ENCODE results near the gene FOXD2. TPM values are rescaled to one million over a fixed set of nuclear protein-coding genes. Genes with fewer than 3 reads are reported as not detected.

Gene FOXD2
- polyA plus RNA-seq, 3 donors, result 4.8 to 6.1 (median 5.3) TPM

Other genes with a start within 250 kb of the FOXD2 start
- gene PDZK1IP1, start 248.0 kb upstream of the FOXD2 start, polyA plus RNA-seq (ENCODE audit: insufficient read length in 3 of 3), result 10 to 100 TPM; 38.9 to 51.8 (median 43.7) TPM
- 1 to 10 TPM; 3.9 to 4.9 (median 4.1) TPM for gene TAL1, start 205.8 kb upstream of the FOXD2 start, polyA plus RNA-seq (ENCODE audit: insufficient read length in 3 of 3)
- gene STIL, start 123.9 kb upstream of the FOXD2 start, polyA plus RNA-seq (ENCODE audit: insufficient read length in 3 of 3), result 1 to 10 TPM; 9.0 to 9.5 (median 9.3) TPM
- gene CMPK1, start 104.3 kb upstream of the FOXD2 start, polyA plus RNA-seq (ENCODE audit: insufficient read length in 3 of 3), result 10 to 100 TPM; 83.7 to 85.5 (median 84.1) TPM
- under 1 TPM; 0.07 to 0.21 (median 0.12) TPM for gene FOXE3, start 21.8 kb upstream of the FOXD2 start, polyA plus RNA-seq (ENCODE audit: insufficient read length in 3 of 3)

Measured in right renal cortex interstitium (tissue), 3 donors.